Endothelial cell of umbilical vein (primary cell): ENCODE results near the gene SORCS1. TPM values are rescaled to one million over a fixed set of nuclear protein-coding genes. Genes with fewer than 3 reads are reported as not detected.

Experiments
- BruUV-seq: library from RNA; stranded (reverse); fragments of 400-500 nt; replicated peaks from 2 replicates; lab custom pipeline; 2021; lab: Mats Ljungman, UMichigan
- CTCF ChIA-PET: fragments of 300-600, 350-600 bp; sonication (Branson Sonifier 250); formaldehyde crosslinking; loops from one replicate; lab custom pipeline; 2021; ENCODE audit warnings: antibody characterized with exemption, inconsistent platforms; lab: Charles Lee
- POLR2A ChIA-PET: fragments of 300-600, 350-600 bp; sonication (Branson Sonifier 250); formaldehyde crosslinking; loops from one replicate; lab custom pipeline; 2021; ENCODE audit warnings: antibody characterized with exemption, inconsistent platforms; lab: Charles Lee
- DNase-seq: peaks from one replicate; pipeline ENCODE4 v3.0.0-alpha.2; 2011; ENCODE audit warnings: low read depth, low spot score
- FAIRE-seq: peaks from 2 replicates; lab custom pipeline; 2011; peaks lifted over from hg19 to GRCh38; lab: Jason Lieb, UNC
- H2AFZ ChIP-seq: 2 replicates; pipeline ENCODE4 v1.6.0; 2012; ENCODE audit warnings: low read depth, low read length, control low read depth, inconsistent platforms
- H3K27ac ChIP-seq: 2 replicates; pipeline ENCODE4 v1.5.1; 2011; ENCODE audit warnings: low read depth, mild to moderate bottlenecking, control low read depth, low read length, moderate library complexity; ENCODE audit not compliant: insufficient read depth
- H3K27me3 ChIP-seq, 2 experiments: 2 replicates each; pipeline versions ENCODE4 v1.6.0 to v1.6.1; 2011; ENCODE audit warnings: low read length in 2 of 2, mixed read lengths in 1 of 2; ENCODE audit not compliant: control insufficient read depth in 2 of 2, insufficient read depth in 2 of 2
- H3K36me3 ChIP-seq, 2 experiments: 2 replicates in 1 of 2; 3 replicates in 1 of 2; pipeline ENCODE4 v1.5.1; 2011; ENCODE audit warnings: low read length in 2 of 2, mild to moderate bottlenecking in 1 of 2, moderate library complexity in 1 of 2; ENCODE audit not compliant: control insufficient read depth in 2 of 2, insufficient read depth in 2 of 2; ENCODE audit errors: extremely low read depth in 1 of 2
- H3K4me1 ChIP-seq: 3 replicates; pipeline ENCODE4 v1.5.1; 2011; ENCODE audit warnings: mild to moderate bottlenecking, low read length; ENCODE audit not compliant: control insufficient read depth, insufficient read depth; ENCODE audit errors: extremely low read depth
- H3K4me2 ChIP-seq: 2 replicates; pipeline ENCODE4 v1.6.1; 2011; ENCODE audit warnings: low read length, control low read depth, mixed read lengths; ENCODE audit not compliant: insufficient read depth
- H3K4me3 ChIP-seq, 3 experiments: fragments of 200-600 bp in 1 of 3; sonication (generic), shearing (Covaris generic) in 1 of 3; replicated peaks in 1 of 3; 2 replicates each; pipeline ENCODE4 v1.5.1; 2011 to 2016; ENCODE audit warnings: control low read depth in 3 of 3, low read length in 3 of 3, mild to moderate bottlenecking in 2 of 3, inconsistent platforms in 1 of 3, low read depth in 1 of 3, moderate library complexity in 1 of 3; ENCODE audit not compliant: insufficient read depth in 1 of 3
- H3K79me2 ChIP-seq: 2 replicates; pipeline ENCODE4 v1.6.0; 2012; ENCODE audit warnings: low read length, inconsistent platforms; ENCODE audit not compliant: control insufficient read depth, insufficient read depth
- H3K9ac ChIP-seq: replicated peaks from 2 replicates; pipeline ENCODE3; 2011; ENCODE audit warnings: low read length, control low read depth; ENCODE audit not compliant: insufficient read depth; ENCODE audit errors: extremely low read depth
- H3K9me1 ChIP-seq: replicated peaks from 3 replicates; pipeline ENCODE4 v1.6.0; 2011; ENCODE audit warnings: mild to moderate bottlenecking, low read length; ENCODE audit not compliant: control insufficient read depth, insufficient read depth; ENCODE audit errors: extremely low read depth
- H3K9me3 ChIP-seq: replicated peaks from 2 replicates; pipeline ENCODE4 v1.5.1; 2012; ENCODE audit warnings: low read length, inconsistent platforms; ENCODE audit not compliant: control insufficient read depth, insufficient read depth
- H4K20me1 ChIP-seq: replicated peaks from 2 replicates; pipeline ENCODE3; 2011; ENCODE audit warnings: mild to moderate bottlenecking, low read length; ENCODE audit not compliant: control insufficient read depth, insufficient read depth; ENCODE audit errors: extremely low read depth
- CTCF ChIP-seq, 2 donors: IDR thresholded peaks; 1 replicate in 1 of 2; 2 replicates in 1 of 2; pipeline ENCODE4 v1.5.1; 2011; ENCODE audit warnings: low read length in 2 of 2, mild to moderate bottlenecking in 2 of 2, moderate library complexity in 2 of 2, control low read depth in 1 of 2, inconsistent platforms in 1 of 2, low read depth in 1 of 2; ENCODE audit not compliant: insufficient read depth in 1 of 2; ENCODE audit errors: extremely low read depth in 1 of 2
- EZH2 ChIP-seq: IDR thresholded peaks from 2 replicates; pipeline ENCODE4 v1.6.1; 2012; ENCODE audit warnings: borderline replicate concordance, low read depth, mild to moderate bottlenecking, moderate library complexity, low read length, inconsistent platforms; ENCODE audit not compliant: severe bottlenecking
- FOS ChIP-seq: IDR thresholded peaks from 2 replicates; pipeline ENCODE4 v1.6.1; 2011; ENCODE audit warnings: mild to moderate bottlenecking, low read length, moderate library complexity, borderline replicate concordance; ENCODE audit not compliant: insufficient read depth
- GATA2 ChIP-seq: IDR thresholded peaks from 2 replicates; pipeline ENCODE4 v1.7.0; 2011; ENCODE audit warnings: low read depth, mild to moderate bottlenecking, moderate library complexity, mixed read lengths, low read length; ENCODE audit not compliant: insufficient read length, insufficient read depth
- JUN ChIP-seq: IDR thresholded peaks from 2 replicates; pipeline ENCODE4 v1.6.1; 2011; ENCODE audit warnings: borderline replicate concordance, low read depth; ENCODE audit not compliant: insufficient read length, insufficient read depth
- MAX ChIP-seq: IDR thresholded peaks from 2 replicates; pipeline ENCODE4 v1.6.1; 2011; ENCODE audit not compliant: insufficient read depth, insufficient read length
- MYC ChIP-seq: IDR thresholded peaks from one replicate; pipeline ENCODE4 v1.6.1; 2011; ENCODE audit warnings: mild to moderate bottlenecking, low read depth, low read length
- POLR2A ChIP-seq: IDR thresholded peaks from 2 replicates; pipeline ENCODE4 v1.6.1; 2012; ENCODE audit warnings: low read depth, mild to moderate bottlenecking, control low read depth, low read length
- POLR2AphosphoS5 ChIP-seq: IDR thresholded peaks from 2 replicates; pipeline ENCODE4 v1.6.1; 2012; ENCODE audit warnings: low read depth, mild to moderate bottlenecking, control low read depth, low read length, moderate library complexity; ENCODE audit not compliant: insufficient read depth
- dilution Hi-C: fragments of 300-500 bp; cut with MboI; formaldehyde crosslinking; loops from one replicate; pipeline ENCODE4 v1.15.0; 2019; ENCODE audit warnings: low sequenced_read_pairs; ENCODE audit not compliant: extremely low pct_ligation_motif_present
- intact Hi-C: fragments of 100-400 bp; cut with micrococcal nuclease; formaldehyde crosslinking; loops from one replicate; pipeline ENCODE4 v1.10.0; 2022
- polyA plus RNA-seq, 4 experiments: library from polyadenylated mRNA; depleted of rRNA in 3 of 4; stranded (reverse) in 3 of 4; unstranded in 1 of 4; fragments of >200 nt; gene quantifications; 2 replicates each; pipeline versions ENCODE4 v1.2.1 to v1.2.3, GENCODE V29; 2011 to 2012; ENCODE audit warnings: missing spikeins in 1 of 4
- total RNA-seq: library from RNA; stranded (reverse); gene quantifications from 2 replicates; pipeline ENCODE4 v1.2.3, GENCODE V29; 2021

The SORCS1 gene
- total and polyA plus RNA-seq, 2 donors (not counting 3 experiments of a cell fraction or from before 2014, with no cell fraction given), result not detected

GRCh38 chr10:107059068-107059804 lies 105.3 kb downstream of the SORCS1 start:
- Histone ChIP-seq H3K4me2 (no peak overlapping the region), H3K9me3 (peaks cover 1% of the 10 kb centered on the region), H3K9me1 (no peaks in the 10 kb centered on the region), H4K20me1 (no peaks in the 10 kb centered on the region), H3K4me1 (no peaks in the 10 kb centered on the region), H3K4me3 (no peak overlapping the region), H3K27me3 (no peaks in the 10 kb centered on the region), H3K27ac (no peak overlapping the region), H3K79me2 (no peaks in the 10 kb centered on the region), H3K9ac (no peak overlapping the region), H3K36me3 (no peaks in the 10 kb centered on the region), H2AFZ (no peak overlapping the region)
- POLR2A ChIA-PET, result no interaction called here
- BruUV-seq, result no TSS peak
- CTCF ChIA-PET, result no interaction called here
- no peak for DNase-seq
- TF ChIP-seq MYC, result no peak
- intact Hi-C loops (no loop called here), dilution Hi-C loops (no loop called here)
- no peak for FAIRE-seq

GRCh38 chr10:107058331-107058730 lies 106.2 kb downstream of the SORCS1 start:
- H3K4me2 ChIP-seq, result no peak overlapping the region
- no peak for DNase-seq
- no peak for FAIRE-seq
- no peaks in the 10 kb centered on the region for H3K27me3 ChIP-seq
- H4K20me1 ChIP-seq, result no peaks in the 10 kb centered on the region
- H2AFZ ChIP-seq, result no peak overlapping the region
- TF ChIP-seq CTCF (IDR thresholded peaks at IDR 0.05; ENCODE audit: extremely low read depth in 1 of 2, insufficient read depth in 1 of 2, low read depth in 1 of 2, low read length in 2 of 2), result no peak
- no peak for TF ChIP-seq FOS
- no peak for TF ChIP-seq GATA2
- TF ChIP-seq MAX, result no peak
- no peak for TF ChIP-seq EZH2
- no peak for TF ChIP-seq JUN
- no peak for TF ChIP-seq MYC
- TF ChIP-seq POLR2AphosphoS5, result no peak
- TF ChIP-seq POLR2A, result no peak
- dilution Hi-C loops (no loop called here), intact Hi-C loops (no loop called here)
- H3K4me3 ChIP-seq, result no peak overlapping the region
- no peak overlapping the region for H3K27ac ChIP-seq
- ChIA-PET CTCF (no interaction called here), POLR2A (no interaction called here)
- peaks cover 1% of the 10 kb centered on the region for H3K9me3 ChIP-seq
- H3K36me3 ChIP-seq, result no peaks in the 10 kb centered on the region
- H3K4me1 ChIP-seq, result no peaks in the 10 kb centered on the region
- H3K9me1 ChIP-seq, result no peaks in the 10 kb centered on the region
- no peaks in the 10 kb centered on the region for H3K79me2 ChIP-seq
- no peak overlapping the region for H3K9ac ChIP-seq
- BruUV-seq, result no TSS peak
